ENCODE data around the gene ARHGEF4. TPM values are rescaled to one million over a fixed set of nuclear protein-coding genes. Genes with fewer than 3 reads are reported as not detected.

Gene ARHGEF4
- total RNA-seq, 1 experiment from 2014 or later: 7.6 TPM

DNA sequence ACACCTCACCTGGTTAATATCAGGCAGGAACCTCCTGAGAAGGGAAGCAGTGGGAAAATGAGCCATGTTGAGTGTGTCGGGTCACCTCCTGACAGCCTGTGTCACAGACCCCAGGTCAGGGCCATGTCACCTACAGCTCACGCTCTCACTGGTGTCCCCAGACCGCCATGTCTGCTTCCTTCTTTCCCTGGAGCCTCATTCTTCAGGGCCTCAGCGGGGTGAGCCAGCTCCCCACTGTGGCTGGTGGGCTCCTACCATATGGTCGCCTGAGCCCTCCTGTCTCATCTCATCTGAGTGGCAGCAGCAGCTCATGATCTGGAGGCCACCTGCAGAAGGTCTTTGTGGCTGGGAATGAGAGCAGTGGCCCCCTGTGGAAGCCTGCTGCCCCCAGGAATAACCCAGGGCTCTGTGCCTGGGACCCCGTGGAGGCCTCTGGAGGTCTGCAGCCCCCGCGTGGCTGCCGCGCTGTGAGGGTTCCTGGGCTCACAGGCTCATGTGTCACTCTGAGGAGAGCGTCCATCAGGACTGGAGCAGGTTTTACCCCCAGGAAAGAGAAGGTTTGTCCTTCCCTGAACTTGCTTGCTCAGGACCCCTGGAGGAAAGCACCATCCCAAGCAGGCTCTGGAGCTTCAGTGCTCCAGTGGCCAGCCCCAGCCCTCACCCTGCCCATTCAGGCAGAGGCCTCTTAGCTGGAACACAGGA, 200.1 kb downstream of the ARHGEF4 start:
- no peak for DNase-seq
- Histone ChIP-seq H3K36me3 (no peaks in the 10 kb centered on the region), H3K9me3 (no peaks in the 10 kb centered on the region), H3K27me3 (no peaks in the 10 kb centered on the region), H3K4me3 (no peak overlapping the region)

DNA sequence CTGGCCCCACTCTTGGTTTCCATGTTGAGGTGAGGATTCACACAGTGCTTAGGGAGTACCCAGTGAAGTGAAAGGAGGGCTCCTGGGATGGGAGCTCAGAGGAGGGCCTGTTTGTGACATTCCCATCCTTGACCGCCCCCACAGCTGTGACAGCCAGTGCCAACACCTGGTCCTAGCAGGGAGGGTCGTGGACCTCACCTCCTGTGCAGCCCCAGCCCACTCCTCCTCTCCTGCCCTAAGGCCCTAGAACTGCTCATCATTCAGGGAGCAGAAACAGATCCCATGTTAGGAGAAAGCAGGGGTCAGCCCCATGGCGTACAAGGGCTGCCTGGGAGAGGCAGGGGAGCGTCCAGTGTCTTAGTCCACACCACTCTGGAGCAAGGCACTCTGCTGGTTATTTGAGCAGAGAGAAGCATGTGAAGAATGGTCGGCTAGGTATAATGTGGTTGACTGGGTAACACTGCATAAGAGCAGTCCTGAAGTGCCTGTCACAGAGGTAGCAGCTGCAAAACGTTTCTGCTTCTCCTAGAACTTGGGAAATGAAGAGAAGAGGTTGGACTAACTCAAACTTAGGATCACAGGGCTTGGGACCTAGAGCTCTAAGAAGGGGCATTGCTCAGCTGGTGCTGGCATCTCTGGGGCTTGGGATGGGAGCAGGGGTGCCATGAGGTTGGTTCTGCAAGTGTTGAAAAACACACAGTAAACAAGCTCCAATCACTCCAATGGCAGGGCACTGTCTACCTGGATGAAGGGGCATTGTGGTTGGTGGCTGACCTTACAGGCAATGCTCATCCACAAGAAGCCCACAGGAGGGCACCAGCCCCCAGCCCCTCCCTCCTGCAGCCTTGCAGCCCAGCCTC, 200.9 kb downstream of the ARHGEF4 start:
- H3K27me3 ChIP-seq: no peaks in the 10 kb centered on the region
- no peaks in the 10 kb centered on the region for H3K9me3 ChIP-seq
- H3K36me3 ChIP-seq: no peaks in the 10 kb centered on the region
- DNase-seq: no peak
- no peak overlapping the region for H3K4me3 ChIP-seq

DNA sequence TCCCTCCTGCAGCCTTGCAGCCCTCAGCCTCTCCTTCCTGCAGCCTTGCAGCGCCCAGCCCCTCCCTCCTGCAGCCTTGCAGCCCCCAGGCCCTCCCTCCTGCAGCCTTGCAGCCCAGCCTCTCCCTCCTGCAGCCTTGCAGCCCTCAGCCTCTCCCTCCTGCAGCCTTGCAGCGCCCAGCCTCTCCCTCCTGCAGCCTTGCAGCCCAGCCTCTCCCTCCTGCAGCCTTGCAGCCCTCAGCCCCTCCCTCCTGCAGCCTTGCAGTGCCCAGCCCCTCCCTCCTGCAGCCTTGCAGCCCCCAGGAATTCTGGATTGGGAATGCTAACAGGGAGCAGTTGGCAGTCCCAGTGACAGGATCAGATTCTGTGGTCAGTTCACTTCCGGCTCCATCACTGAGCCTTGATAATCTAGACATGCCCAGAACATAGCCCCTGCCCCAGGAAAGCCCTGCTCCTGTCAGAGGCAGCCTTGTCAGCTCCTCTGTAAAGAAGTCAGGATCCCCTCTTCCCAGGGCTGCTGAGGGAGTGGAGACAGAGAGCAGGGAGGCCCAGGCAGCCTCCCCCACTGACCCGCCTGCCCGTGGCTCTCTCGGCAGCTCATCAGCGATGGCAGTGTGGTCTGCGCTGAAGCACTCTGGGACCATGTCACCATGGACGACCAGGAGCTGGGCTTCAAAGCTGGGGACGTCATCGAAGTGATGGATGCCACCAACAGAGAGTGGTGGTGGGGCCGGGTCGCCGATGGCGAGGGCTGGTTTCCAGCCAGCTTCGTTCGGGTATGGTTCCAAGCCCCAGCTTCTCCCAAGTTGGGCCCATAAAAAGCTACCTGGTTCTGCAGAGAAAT, 201.8 kb downstream of the ARHGEF4 start:
- Histone ChIP-seq H3K27me3 (no peaks in the 10 kb centered on the region), H3K36me3 (no peaks in the 10 kb centered on the region), H3K4me3 (no peak overlapping the region), H3K9me3 (no peaks in the 10 kb centered on the region)
- DNase-seq: no peak

DNA sequence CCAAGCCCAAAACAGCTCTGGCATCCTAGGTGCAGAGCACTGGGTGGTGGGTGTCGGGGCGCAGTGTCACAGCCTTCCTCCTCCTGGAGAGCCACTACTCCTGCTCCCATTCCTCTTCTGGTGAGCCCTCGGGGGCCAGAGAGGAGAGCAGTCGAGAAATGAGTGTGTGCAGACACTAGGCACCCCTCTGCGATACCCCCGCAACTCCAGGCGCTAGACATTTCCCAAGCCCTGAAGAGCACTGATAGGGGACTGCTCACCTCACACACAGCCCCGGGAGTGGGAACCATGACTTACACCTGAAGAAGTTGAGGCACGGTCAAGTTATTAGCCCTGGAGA, 202.4 kb downstream of the ARHGEF4 start:
- Histone ChIP-seq H3K9me3 (no peaks in the 10 kb centered on the region), H3K36me3 (no peaks in the 10 kb centered on the region), H3K4me3 (no peak overlapping the region), H3K27me3 (no peaks in the 10 kb centered on the region)
- DNase-seq: no peak

DNA sequence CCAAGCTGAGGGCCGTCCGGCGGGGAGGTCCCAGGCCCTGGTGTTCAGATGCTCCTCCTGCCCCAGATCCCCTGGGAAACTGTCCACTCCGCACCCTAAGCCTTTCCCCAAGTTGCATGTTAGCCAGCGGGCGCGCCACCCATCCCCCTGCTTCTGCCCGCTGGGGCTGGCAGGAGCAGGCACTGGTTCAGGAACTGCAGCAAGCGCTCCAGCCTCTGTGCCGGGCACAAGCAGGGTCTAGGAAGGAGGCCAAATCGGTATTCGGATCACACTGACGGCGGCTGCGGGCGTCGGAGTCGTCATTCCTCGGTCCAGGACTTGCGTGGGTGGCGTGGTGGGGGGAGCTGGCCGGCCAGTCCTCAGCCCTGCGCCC, 202.8 kb downstream of the ARHGEF4 start:
- H3K9me3 ChIP-seq: no peaks in the 10 kb centered on the region
- H3K36me3 ChIP-seq: no peaks in the 10 kb centered on the region
- H3K27me3 ChIP-seq: no peaks in the 10 kb centered on the region
- no peak overlapping the region for H3K4me3 ChIP-seq
- no peak for DNase-seq

DNA sequence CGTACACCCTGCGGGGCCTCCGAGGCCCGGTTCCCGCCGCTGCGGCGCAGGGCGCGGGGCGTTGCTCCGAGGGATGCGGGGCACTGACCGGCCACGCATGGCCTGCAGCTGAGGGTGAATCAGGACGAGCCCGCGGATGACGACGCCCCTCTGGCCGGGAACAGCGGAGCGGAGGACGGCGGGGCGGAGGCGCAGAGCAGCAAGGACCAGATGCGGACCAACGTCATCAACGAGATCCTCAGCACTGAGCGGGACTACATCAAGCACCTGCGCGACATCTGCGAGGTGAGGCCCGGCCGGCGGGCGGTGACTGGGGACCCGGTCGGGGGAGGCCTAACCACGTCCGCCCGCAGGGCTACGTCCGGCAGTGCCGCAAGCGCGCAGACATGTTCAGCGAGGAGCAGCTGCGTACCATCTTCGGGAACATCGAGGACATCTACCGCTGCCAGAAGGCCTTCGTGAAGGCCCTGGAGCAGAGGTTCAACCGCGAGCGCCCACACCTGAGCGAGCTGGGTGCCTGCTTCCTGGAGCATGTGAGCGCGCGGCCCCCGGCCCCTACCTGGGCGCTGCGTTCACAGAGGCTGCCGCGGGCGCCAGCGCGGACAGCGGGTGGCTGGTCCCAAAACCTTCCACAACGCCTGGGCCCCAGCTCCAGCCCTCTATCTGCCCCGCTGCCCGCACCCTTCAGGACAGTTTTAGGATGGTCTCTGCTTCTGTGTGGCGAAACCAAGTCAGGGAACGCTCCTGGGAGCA, 203.4 kb downstream of the ARHGEF4 start:
- no peak for DNase-seq
- Histone ChIP-seq H3K4me3 (no peak overlapping the region), H3K36me3 (no peaks in the 10 kb centered on the region), H3K9me3 (no peaks in the 10 kb centered on the region), H3K27me3 (no peaks in the 10 kb centered on the region)

DNA sequence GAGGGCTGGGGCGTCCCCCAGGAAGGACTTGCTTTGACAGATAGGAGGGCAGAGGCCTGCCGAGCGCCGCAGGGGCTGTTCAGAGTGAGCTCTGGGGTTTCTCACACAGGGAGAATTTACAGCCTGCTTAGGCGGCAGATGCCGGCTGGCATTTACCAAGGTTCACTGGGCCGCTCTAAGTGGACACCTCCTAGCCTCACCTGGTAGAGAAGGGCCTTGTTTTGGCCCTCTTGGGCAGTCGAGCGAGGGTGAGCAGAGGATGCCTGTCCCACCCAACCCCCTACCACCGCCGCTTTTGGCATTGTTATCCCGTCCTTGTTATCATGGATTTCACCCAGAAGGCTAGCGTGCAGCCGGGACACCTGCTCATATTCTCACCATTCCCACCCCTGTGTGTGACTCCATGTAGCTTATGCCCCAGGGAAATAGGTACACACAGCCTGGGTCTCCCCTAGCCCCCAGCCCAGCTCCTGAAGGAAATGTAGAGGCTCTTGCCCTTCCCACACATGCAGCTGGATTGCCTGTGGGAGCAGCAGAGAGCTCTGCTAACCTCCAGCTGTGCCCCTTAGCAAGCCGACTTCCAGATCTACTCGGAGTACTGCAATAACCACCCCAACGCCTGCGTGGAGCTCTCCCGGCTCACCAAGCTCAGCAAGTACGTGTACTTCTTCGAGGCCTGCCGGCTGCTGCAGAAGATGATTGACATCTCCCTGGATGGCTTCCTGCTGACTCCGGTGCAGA, 204.1 kb downstream of the ARHGEF4 start:
- DNase-seq: no peak
- no peaks in the 10 kb centered on the region for H3K27me3 ChIP-seq
- H3K9me3 ChIP-seq: no peaks in the 10 kb centered on the region
- no peaks in the 10 kb centered on the region for H3K36me3 ChIP-seq
- no peak overlapping the region for H3K4me3 ChIP-seq

DNA sequence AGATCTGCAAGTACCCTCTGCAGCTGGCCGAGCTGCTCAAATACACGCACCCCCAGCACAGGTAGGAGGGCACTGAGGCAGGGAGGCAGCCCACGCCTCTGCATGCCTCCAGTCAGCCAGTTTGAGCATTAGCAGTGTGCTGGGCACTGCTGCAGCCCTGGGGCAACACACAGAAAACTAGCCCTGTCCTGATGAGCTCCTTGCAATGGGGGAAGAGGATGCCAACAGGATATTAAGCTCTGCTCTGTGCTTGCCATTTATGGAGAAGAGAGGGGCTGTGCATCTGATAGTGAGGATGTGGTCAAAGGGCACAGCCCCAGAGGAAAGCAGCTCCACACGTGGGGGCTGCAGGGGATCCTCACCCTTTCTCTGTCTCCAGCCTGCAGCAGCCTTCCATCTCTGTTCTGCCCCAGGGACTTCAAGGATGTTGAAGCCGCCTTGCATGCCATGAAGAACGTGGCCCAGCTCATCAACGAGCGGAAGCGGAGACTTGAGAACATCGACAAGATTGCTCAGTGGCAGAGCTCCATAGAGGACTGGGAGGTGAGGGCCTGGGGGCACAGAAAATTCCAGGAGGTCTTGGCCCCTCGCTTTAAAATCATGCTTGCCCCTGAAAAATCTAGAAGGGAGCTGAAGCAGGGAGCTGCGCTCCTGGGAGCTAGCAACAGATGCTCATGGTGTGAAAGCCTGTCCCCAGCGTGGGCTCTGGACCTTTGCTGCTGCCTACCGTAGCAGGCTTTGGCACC, 204.9 kb downstream of the ARHGEF4 start:
- Histone ChIP-seq H3K36me3 (no peaks in the 10 kb centered on the region; the same call in 1 of the 2 replicates), H3K9me3 (no peaks in the 10 kb centered on the region), H3K4me3 (no peak overlapping the region), H3K27me3 (no peaks in the 10 kb centered on the region)
- DNase-seq: no peak

DNA sequence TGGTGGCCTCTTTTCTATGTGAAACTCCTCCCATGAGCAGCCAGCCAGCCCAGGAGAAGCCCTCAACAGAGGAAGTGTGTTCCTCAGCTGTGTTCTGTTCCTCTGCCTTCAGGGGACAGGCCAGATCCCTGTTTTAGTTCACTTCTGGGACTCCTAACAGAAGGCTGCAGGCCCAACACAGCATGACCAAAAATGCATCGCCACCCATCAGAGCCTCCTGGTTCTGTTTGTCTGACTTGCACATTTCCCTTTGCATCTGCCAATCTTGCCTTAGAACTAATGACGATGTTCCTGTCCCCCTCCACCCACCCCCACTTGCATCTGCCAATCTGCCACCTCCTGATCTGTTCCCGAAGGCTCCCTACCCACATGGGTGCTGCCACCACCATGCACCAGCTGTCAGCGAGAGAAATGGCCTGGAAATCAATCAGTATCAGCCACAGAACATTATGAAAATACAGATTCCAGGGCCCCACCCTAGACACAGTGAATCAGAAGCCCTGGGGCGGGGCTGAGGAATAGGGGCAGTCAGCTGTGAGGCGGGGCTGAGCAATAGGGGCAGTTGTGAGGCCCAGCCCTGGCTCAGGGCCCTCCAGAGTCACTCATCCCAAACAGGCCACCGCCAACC, 205.5 kb downstream of the ARHGEF4 start:
- no peaks in the 10 kb centered on the region for H3K27me3 ChIP-seq
- H3K36me3 ChIP-seq: peaks cover 5% of the 10 kb centered on the region
- peak; percentile 59 for DNase-seq
- H3K4me3 ChIP-seq: no peak overlapping the region
- H3K9me3 ChIP-seq: no peaks in the 10 kb centered on the region

DNA sequence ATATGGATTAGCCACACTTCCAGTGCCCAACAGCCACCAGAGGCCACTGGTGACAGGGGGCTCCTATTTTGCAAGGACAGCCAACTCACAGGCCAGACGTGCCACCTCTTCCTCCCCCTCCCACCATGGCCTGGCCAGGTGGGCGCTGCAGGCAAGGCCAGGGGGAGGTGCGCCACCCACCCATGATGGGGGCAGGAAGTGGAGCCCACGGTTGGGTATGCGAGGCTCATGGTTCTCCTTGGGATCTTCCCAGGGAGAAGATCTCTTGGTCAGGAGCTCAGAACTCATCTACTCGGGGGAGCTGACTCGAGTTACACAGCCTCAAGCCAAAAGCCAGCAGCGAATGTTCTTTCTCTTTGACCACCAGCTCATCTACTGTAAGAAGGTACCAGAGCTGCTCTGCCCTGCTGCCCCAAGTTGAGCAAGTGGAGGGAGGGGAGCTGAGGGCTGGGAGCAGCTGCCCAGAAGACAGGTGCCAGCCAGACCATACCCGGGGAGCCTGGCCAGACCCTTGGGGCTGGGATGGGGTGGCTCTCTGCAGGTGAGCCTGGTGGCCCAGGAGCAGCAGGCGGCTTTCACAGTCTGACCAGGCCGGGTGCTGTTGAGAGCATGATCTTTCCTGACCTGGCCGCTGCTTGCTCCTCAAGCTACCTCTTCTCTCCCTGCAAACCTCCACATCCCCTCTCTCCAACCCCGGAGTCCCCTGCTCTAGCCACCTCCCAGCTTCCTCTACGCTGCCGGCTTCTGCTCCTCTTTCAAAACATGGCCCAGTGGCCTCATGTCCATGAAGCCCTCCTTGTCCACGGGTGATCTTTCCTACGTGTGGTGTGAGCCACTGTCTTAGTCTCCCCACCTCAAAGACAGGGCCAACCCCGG, 206.7 kb downstream of the ARHGEF4 start:
- Histone ChIP-seq H3K9me3 (no peaks in the 10 kb centered on the region), H3K4me3 (no peak overlapping the region), H3K27me3 (no peaks in the 10 kb centered on the region), H3K36me3 (peaks cover 15% of the 10 kb centered on the region)
- DNase-seq: no peak

DNA sequence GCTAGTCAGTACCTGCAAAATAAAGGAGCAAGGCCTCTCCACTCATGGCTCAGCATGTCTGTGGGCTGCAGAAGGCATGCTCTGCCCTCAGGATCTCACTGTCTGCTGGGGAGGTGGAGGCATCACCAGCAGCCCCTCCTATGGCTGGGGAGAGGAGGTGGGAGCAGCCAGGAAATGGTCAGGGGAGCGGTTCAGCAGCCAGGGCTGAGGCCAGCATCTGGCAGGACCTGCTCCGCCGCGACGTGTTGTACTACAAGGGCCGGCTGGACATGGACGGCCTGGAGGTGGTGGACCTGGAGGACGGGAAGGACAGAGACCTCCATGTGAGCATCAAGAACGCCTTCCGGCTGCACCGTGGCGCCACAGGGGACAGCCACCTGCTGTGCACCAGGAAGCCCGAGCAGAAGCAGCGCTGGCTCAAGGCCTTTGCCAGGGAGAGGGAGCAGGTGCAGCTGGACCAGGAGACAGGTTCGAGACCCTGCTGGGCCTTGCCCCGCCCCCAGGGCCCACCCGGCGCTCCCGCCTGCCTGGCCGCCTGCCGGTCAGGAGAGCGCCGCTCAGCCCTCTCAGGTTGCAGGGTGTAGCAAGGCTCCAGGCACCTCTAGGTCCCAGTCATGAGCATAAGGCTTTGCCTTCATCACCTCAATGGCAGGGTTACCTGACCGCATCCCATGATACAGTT, 207.5 kb downstream of the ARHGEF4 start:
- DNase-seq: no peak
- H3K36me3 ChIP-seq: peaks cover 21% of the 10 kb centered on the region
- H3K27me3 ChIP-seq: no peaks in the 10 kb centered on the region
- H3K4me3 ChIP-seq: no peak overlapping the region
- H3K9me3 ChIP-seq: no peaks in the 10 kb centered on the region

DNA sequence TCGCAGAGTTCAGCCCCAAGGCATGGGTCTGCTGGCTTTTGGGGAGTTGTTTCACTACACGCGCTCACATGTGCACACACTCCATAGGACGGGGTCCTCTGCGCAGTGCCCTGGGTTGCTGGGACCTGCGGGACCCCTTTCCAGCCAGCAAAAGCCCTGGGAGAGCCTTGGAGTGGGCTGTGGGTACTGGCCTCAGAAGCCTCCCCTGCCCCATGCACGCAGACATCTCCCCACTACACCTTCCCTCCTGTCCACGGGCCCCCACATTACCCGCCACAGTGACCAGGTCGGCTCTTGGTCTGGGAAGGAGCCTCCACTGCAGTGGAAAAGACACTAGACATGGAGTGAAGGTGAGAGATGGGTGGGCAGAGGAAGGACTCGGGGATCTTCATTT, 208.0 kb downstream of the ARHGEF4 start:
- Histone ChIP-seq H3K27me3 (no peaks in the 10 kb centered on the region), H3K9me3 (no peaks in the 10 kb centered on the region), H3K4me3 (no peak overlapping the region), H3K36me3 (peaks cover 27% of the 10 kb centered on the region)
- DNase-seq: no peak

DNA sequence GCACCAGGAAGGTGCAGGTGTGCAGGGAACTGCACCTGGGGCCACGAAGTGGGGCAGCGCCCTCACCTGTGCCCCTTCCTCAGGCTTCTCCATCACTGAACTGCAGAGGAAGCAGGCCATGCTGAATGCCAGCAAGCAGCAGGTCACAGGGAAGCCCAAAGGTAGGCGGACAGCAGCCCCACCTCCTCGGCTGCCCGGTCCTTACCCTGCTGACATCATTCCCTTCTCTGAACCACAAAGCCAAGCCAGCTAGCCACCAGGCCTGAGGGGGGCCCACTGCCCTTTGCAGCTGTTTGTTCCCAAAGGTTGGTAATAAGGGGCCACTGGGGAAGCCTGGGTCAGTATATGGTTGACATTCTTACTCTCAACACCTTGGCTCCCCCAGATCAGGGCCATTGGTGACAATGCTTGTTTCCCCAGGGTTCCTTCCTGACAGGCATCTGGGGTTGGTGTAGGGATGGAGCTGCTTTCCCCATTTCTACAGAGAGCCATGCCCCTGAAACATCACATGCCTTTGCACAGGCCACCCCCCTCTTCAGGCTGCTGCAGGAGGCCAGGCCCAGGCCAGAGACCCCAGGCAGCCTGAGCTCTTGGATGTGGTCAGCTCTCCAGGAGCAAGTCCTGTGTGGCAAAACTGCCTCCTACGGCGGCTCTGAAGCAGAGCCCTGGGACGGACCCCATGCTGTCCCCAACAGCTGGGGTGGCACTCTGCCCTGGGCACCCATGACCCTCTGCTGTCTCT, 208.7 kb downstream of the ARHGEF4 start:
- Histone ChIP-seq H3K27me3 (no peaks in the 10 kb centered on the region), H3K9me3 (no peaks in the 10 kb centered on the region), H3K36me3 (peaks cover 34% of the 10 kb centered on the region), H3K4me3 (no peak overlapping the region)
- DNase-seq: no peak

Data from MG63 (cell line).